Activated CD8-positive, alpha-beta memory T cell treated with anti-CD3 and anti-CD28 coated beads for 4 hours (primary cell): ENCODE results near the gene ARHGEF35.
"Not testable (repeated sequence)": the region's sequence is repeated elsewhere in the genome, so short reads cannot be mapped to it uniquely, and the experiment has no call there.

ENCODE experiments used
- DNase-seq, 2 donors: peaks; one replicate each; pipeline ENCODE4 v3.0.0-alpha.2; 2020; ENCODE audit warnings: low read depth in 2 of 2

Gene ARHGEF35

DNA sequence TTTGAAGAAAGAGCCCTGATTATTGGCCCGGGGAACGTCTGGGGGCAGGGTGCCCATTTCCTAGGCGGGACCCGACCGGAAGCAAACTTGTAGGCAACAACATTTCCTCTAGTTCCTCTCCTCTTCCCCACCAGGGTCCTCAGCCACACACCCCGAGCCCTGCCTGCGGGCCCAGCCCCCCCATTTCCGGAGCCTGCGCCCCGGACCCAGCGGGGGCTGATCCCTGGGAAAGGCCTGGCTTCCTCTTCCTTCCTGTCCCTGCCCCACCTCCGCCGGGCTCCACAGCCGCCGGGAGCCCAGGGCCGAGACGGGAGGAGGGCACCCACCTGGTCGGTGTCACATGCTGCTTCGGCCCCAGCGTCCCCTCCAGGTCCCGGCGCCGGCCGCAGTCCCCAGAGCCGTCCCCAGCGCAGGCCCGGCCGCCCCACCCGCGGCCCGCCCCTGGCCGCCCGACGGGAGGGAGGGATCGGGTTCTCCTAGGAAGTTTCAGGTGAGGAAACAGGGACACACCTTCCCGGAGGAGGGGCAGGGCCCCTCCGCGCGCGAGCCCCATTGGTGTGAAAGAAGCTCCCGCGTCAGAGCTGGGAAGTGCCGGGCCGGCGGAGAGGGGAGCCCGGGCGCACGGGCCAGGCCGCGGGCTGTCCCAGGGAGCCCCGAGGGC is at the start of gene ARHGEF35:
Gene ARHGEF35, minus strand, starts transcription at position 622 of the 661 bp plus-strand sequence. CDS start 7,450 bp downstream, outside the sequence.
- DNase-seq, result not testable (repeated sequence)

DNA sequence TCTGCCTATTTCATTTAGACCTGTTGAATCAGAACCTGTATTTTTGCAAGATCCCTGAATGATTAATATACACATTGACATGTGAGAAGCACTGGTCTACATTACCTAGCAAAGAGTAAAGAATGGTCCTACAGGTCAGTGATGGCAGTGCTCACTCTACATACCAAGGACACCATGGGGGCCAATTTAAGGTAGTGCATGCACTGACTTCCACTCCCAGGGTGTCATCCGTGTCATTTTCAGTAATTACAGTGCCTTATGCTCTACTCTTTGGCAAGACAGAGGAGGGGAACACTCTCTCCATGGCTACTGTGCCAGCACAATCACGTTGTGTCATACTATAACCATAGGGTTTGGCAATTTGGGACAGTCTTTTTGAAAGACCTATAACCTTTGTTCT is 49.7 kb upstream of the ARHGEF35 start:
- not testable (repeated sequence) for DNase-seq

- not testable (repeated sequence) for DNase-seq
Observed at GRCh38 chr7:144239365-144239764, 43.7 kb upstream of the ARHGEF35 start, which contains the start of gene OR2A42. OR2A42 (minus strand) TSS chr7:144239605; CDS start chr7:144232843, 6,762 bp downstream.

GRCh38 chr7:144238530-144239082 is 43.0 kb upstream of the ARHGEF35 start:
- not testable (repeated sequence) for DNase-seq

DNA sequence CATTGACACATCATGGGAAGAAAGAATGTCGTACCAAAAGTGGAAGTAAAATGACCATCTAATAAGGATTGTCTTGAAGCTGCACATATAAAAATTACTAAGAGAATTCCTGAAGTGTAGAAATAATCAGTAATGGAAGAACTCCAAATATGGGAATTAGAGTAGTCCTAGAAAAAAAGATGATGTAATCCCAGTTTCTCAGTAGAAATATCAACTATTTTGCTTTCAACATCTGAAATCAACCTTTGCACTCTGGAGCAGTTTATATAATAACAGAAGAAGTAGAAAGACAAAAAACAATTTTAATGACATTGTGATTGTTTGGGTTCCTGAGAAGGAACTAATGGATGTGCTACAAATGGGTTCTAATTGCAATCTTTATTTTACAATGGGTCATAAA is 37.4 kb upstream of the ARHGEF35 start:
- not testable (repeated sequence) for DNase-seq

DNA sequence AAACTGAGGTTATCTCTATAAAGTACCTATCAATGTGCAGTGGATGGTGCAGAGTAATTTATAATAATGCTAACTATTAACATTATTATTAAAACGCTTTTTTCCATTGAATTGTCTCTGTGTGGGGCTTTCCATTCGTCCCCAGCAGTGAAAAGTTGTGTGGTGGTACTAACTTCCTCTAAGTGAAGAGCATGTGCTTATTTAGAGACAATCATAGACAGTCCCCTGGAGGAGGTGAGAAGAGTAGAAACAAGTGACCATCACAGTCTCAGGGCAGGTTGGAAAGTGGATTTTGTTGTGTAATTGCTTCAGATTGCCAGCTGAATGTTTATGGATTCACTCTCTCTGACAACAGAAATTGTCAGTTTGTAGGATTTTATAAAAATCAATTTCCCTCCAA is 35.4 kb upstream of the ARHGEF35 start:
- DNase-seq, result not testable (repeated sequence)

DNA sequence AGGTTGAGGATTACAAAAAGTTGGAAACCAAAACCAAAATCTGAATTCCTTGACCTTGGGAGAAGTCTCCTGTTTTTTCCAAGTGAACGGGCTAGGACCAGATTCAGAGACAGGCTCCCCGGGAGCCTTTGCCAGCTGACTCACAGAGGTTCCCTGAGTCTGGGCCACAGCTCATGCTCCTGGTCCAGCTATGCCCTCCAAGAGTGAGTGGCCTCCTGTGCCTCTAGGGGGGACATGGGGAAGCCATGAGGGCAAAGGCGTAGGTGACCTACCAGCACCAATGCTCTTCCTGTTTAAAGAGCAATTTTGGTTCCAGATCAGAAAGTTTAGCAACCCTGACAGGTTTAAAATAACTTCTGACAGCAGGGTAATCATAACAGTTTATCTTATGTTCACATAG is 33.2 kb upstream of the ARHGEF35 start:
- not testable (repeated sequence) for DNase-seq

DNA sequence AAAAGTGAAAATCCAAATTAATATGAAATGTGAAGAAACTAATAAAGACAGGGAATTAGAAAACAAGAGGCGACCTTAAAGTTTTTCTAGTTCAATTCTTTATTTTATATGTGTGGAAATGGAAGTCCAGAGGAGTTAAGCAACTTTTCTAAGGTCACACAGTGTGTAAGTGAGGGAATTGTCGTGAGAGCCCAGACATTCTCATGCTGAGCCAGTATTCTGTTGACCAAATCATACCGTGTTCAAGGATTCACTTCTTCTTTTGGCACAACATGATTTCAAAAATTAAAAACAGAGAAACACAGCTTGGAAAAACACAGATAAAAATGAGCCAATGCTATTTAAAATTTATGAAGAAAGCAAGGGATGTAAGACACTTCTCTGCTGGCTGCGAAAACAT is 31.2 kb upstream of the ARHGEF35 start:
- DNase-seq, result not testable (repeated sequence)

- DNase-seq, result not testable (repeated sequence)
Observed at GRCh38 chr7:144223675-144224074, 28.0 kb upstream of the ARHGEF35 start.

DNA sequence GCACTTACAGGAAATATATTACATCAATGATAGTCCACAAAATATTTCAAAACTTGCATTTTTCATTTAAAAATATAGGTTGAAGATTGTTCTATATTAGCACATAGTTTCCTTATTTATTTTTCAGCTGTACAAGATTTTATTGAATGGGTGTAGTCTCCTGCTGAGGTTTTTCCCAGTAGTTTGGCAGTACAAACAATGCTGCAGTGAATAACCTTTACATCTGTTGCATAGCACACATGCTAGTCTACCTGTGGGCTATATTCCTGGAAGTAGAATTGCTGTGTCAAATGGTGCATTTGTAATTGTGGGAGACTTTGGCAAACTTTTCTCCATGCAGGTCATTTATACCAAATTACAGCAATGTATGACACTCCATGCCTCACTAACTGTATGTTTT is 24.9 kb upstream of the ARHGEF35 start:
- not testable (repeated sequence) for DNase-seq

DNA sequence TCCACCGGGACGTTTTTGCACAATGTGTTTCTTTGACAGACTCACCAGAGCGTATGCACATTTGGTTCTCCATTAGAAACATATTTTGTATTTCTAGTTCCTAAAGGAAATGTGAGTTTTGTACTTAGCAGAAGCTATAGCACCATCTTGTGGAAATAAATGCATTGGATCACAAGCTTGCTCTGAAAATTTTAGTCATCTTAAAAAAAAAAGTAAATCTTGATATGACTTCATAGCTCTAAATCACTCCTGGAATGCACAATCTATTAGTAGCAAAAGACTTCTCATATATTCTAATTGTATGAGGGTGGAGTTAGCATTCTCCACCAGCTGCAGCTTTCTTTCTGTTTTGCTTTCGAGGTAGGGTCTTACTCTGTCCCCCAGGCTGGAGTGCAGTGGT is 23.5 kb upstream of the ARHGEF35 start:
- DNase-seq, result not testable (repeated sequence)

GRCh38 chr7:144218581-144218980 is 22.9 kb upstream of the ARHGEF35 start:
- not testable (repeated sequence) for DNase-seq

- not testable (repeated sequence) for DNase-seq
Observed at GRCh38 chr7:144217200-144217599, 21.6 kb upstream of the ARHGEF35 start.

- not testable (repeated sequence) for DNase-seq
Observed at GRCh38 chr7:144205306-144205705, 9.7 kb upstream of the ARHGEF35 start.

- not testable (repeated sequence) for DNase-seq
Observed at GRCh38 chr7:144203086-144203485, 7.5 kb upstream of the ARHGEF35 start.

DNA sequence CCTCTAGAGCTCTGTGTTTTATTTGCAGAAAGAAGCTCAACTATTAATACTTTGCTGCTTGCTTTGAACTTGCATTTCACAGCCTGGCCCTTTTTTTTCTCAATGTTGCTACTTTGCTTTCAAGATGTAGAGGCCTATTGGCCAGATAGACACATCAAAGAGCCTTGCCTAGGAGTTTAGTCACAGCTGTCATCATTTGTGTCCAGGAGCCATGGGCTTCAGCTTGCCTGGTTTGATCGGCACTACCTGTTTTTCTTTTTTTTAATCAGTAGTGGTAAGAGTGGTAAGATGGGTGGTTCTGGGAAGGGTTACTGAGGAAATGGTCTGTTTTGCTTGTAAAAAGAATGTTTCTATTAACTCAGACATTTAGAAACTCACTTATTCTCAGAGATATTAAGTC is 6.3 kb upstream of the ARHGEF35 start:
- DNase-seq, result not testable (repeated sequence)

GRCh38 chr7:144198934-144199333 is 3.3 kb upstream of the ARHGEF35 start:
- not testable (repeated sequence) for DNase-seq

GRCh38 chr7:144194453-144194852 is 1.2 kb downstream of the ARHGEF35 start:
- not testable (repeated sequence) for DNase-seq

GRCh38 chr7:144193782-144194181 is 1.9 kb downstream of the ARHGEF35 start:
- not testable (repeated sequence) for DNase-seq

GRCh38 chr7:144188578-144189171 is 7.0 kb downstream of the ARHGEF35 start:
- not testable (repeated sequence) for DNase-seq

GRCh38 chr7:144187848-144188247 is 7.8 kb downstream of the ARHGEF35 start:
- DNase-seq, result not testable (repeated sequence)

DNA sequence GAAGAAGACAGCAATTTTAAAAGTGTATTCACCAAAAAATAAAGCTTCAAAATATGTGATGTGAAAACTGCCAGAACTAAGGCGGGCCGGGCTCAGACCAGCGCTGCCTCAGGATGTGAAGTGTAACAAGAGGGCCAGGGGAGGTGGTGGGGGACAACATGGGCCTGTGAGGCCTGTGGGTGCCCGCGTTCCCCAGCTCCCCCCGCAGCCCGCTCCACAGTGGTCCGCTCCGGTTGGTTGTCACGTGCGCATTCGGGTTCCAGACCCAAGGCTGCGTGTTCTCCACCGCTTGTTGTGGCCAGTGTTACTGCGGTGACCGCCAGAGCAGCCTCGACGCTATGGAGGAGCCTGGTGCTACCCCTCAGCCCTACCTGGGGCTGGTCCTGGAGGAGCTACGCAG is 12.5 kb downstream of the ARHGEF35 start, which contains the start of gene CTAGE4:
Gene CTAGE4, plus strand, starts transcription at position 301 of the 400 bp plus-strand sequence. Its CDS starts 38 bp downstream, at position 339.
- not testable (repeated sequence) for DNase-seq

GRCh38 chr7:144179165-144179479 is 16.5 kb downstream of the ARHGEF35 start:
- not testable (repeated sequence) for DNase-seq
